ENCODE data around the gene CERT1. TPM values are rescaled to one million over a fixed set of nuclear protein-coding genes. Genes with fewer than 3 reads are reported as not detected.

Gene CERT1
- polyA plus RNA-seq, 3 donors = 59.5 to 68.4 (median 60.6) TPM

- DNase-seq (ENCODE audit: extremely low read depth in 1 of 11, low read depth in 9 of 11, low spot score in 4 of 11) = no peak
Observed at GRCh38 chr5:75446068-75446467, 65.4 kb downstream of the CERT1 start.

- DNase-seq (ENCODE audit: extremely low read depth in 1 of 11, low read depth in 9 of 11, low spot score in 4 of 11) = no peak
Observed at GRCh38 chr5:75441560-75441959, 69.9 kb downstream of the CERT1 start.

- DNase-seq (ENCODE audit: extremely low read depth in 1 of 11, low read depth in 9 of 11, low spot score in 4 of 11) = no peak
Observed at GRCh38 chr5:75439276-75439675, 72.2 kb downstream of the CERT1 start.

GRCh38 chr5:75438722-75439121 lies 72.7 kb downstream of the CERT1 start:
- DNase-seq (ENCODE audit: extremely low read depth in 1 of 11, low read depth in 9 of 11, low spot score in 4 of 11) = no peak

GRCh38 chr5:75435096-75435495 lies 76.3 kb downstream of the CERT1 start:
- no peak for DNase-seq (ENCODE audit: extremely low read depth in 1 of 11, low read depth in 9 of 11, low spot score in 4 of 11)

- DNase-seq (ENCODE audit: extremely low read depth in 1 of 11, low read depth in 9 of 11, low spot score in 4 of 11) = no peak
Observed at GRCh38 chr5:75433814-75434506, 77.5 kb downstream of the CERT1 start.

GRCh38 chr5:75414241-75414640 lies 97.2 kb downstream of the CERT1 start:
- no peak for DNase-seq (ENCODE audit: extremely low read depth in 1 of 11, low read depth in 9 of 11, low spot score in 4 of 11)

GRCh38 chr5:75412111-75412990 lies 99.1 kb downstream of the CERT1 start:
- peak in 1 of 11 donors; percentile 2 for DNase-seq (ENCODE audit: extremely low read depth in 1 of 11, low read depth in 9 of 11, low spot score in 4 of 11)

GRCh38 chr5:75405296-75405695 lies 106.1 kb downstream of the CERT1 start:
- DNase-seq (ENCODE audit: extremely low read depth in 1 of 11, low read depth in 9 of 11, low spot score in 4 of 11) = no peak

GRCh38 chr5:75395277-75395676 lies 116.2 kb downstream of the CERT1 start:
- DNase-seq (ENCODE audit: extremely low read depth in 1 of 11, low read depth in 9 of 11, low spot score in 4 of 11) = no peak

- DNase-seq (ENCODE audit: extremely low read depth in 1 of 11, low read depth in 9 of 11, low spot score in 4 of 11) = no peak
Observed at GRCh38 chr5:75389430-75389829, 122.0 kb downstream of the CERT1 start.

GRCh38 chr5:75387806-75388205 lies 123.6 kb downstream of the CERT1 start:
- DNase-seq (ENCODE audit: extremely low read depth in 1 of 11, low read depth in 9 of 11, low spot score in 4 of 11) = no peak

GRCh38 chr5:75384218-75384617 lies 127.2 kb downstream of the CERT1 start:
- no peak for DNase-seq (ENCODE audit: extremely low read depth in 1 of 11, low read depth in 9 of 11, low spot score in 4 of 11)

- DNase-seq (ENCODE audit: extremely low read depth in 1 of 11, low read depth in 9 of 11, low spot score in 4 of 11) = no peak
Observed at GRCh38 chr5:75381456-75381855, 130.0 kb downstream of the CERT1 start.

GRCh38 chr5:75380099-75380498 lies 131.3 kb downstream of the CERT1 start:
- no peak for DNase-seq (ENCODE audit: extremely low read depth in 1 of 11, low read depth in 9 of 11, low spot score in 4 of 11)

GRCh38 chr5:75375414-75375813 lies 136.0 kb downstream of the CERT1 start:
- DNase-seq (ENCODE audit: extremely low read depth in 1 of 11, low read depth in 9 of 11, low spot score in 4 of 11) = no peak

GRCh38 chr5:75374394-75374814 lies 137.0 kb downstream of the CERT1 start:
- DNase-seq (ENCODE audit: extremely low read depth in 1 of 11, low read depth in 9 of 11, low spot score in 4 of 11) = peak in 1 of 11 donors; percentile 22

- peak in 5 of 11 donors; percentile 7 to 17 (median 11) for DNase-seq (ENCODE audit: extremely low read depth in 1 of 11, low read depth in 9 of 11, low spot score in 4 of 11)
Observed at GRCh38 chr5:75373862-75374261, 137.6 kb downstream of the CERT1 start.

GRCh38 chr5:75368391-75368790 lies 143.0 kb downstream of the CERT1 start:
- no peak for DNase-seq (ENCODE audit: extremely low read depth in 1 of 11, low read depth in 9 of 11, low spot score in 4 of 11)

GRCh38 chr5:75367401-75367800 lies 144.0 kb downstream of the CERT1 start:
- no peak for DNase-seq (ENCODE audit: extremely low read depth in 1 of 11, low read depth in 9 of 11, low spot score in 4 of 11)
